ENCODE measurements around the gene CGNL1. TPM values are rescaled to one million over a fixed set of nuclear protein-coding genes. Genes with fewer than 3 reads are reported as not detected.
A peak's percentile ranks its signal among the peaks of the same experiment; 100 is the strongest.

CGNL1 gene
- total RNA-seq, 1 experiment from 2014 or later: 34.6 TPM

- no peaks in the 10 kb centered on the region for H3K79me2 ChIP-seq (ENCODE audit: insufficient read depth, low read length)
- H4K5ac ChIP-seq (ENCODE audit: insufficient read length, low read depth, low read length): no peak overlapping the region
- peaks cover 6% of the 10 kb centered on the region; the same call in 1 of the 2 replicates for H3K4me1 ChIP-seq (ENCODE audit: insufficient read depth, low read length)
- no peak overlapping the region for H3K14ac ChIP-seq (ENCODE audit: insufficient read depth, low read length)
- no peak overlapping the region for H3K18ac ChIP-seq (ENCODE audit: insufficient read length, low read depth, low read length)
- H3K4ac ChIP-seq (ENCODE audit: low read depth, low read length): no peak overlapping the region
- H3K23me2 ChIP-seq (ENCODE audit: insufficient read length, low read depth, low read length, poor library complexity, severe bottlenecking): no peaks in the 10 kb centered on the region
- no peak overlapping the region for H2AK5ac ChIP-seq (ENCODE audit: insufficient read length, low read length)
- no peak overlapping the region for H3K23ac ChIP-seq (ENCODE audit: insufficient read length, low read depth, low read length)
- H2BK12ac ChIP-seq (ENCODE audit: insufficient read length, low read depth, low read length): no peak overlapping the region
- no CpG with 5 or more reads among the region's 5 CpGs for WGBS (ENCODE audit: extremely low coverage, insufficient read length, low lambda C conversion rate)
- peak; percentile 27; the same call in 2 of the 3 replicates for TF ChIP-seq CTCF (conservative IDR thresholded peaks at IDR 0.05)
- Mint-ChIP-seq H3K9me3 (no peaks in the 10 kb centered on the region; a peak in 1 of 5 replicates), H3K27me3 (ENCODE audit: low read depth) (no peaks in the 10 kb centered on the region), H3K4me1 (peaks cover 37 to 44% of the 10 kb centered on the region in 2 experiments), H3K36me3 (ENCODE audit: insufficient read depth in 1 of 3, low read depth in 3 of 3) (peaks cover 9 to 21% (median 20%) of the 10 kb centered on the region in 3 experiments; a peak in 6 of 7 replicates), H3K4me3 (no peak overlapping the region), H3K27ac (no peak overlapping the region)
- no peak overlapping the region for H2AFZ ChIP-seq (ENCODE audit: low read length)
- H4K8ac ChIP-seq (replicated peaks; ENCODE audit: insufficient read length, low read depth, low read length): no peak overlapping the region
- no peaks in the 10 kb centered on the region for H3K9me3 ChIP-seq (ENCODE audit: control insufficient read depth, low read depth, low read length)
- H2BK20ac ChIP-seq (ENCODE audit: low read depth, low read length, poor library complexity, severe bottlenecking): no peak overlapping the region
- peak; percentile 68 for DNase-seq
- H3K4me2 ChIP-seq (ENCODE audit: insufficient read depth, insufficient read length, low read length): no peak overlapping the region
- H2BK120ac ChIP-seq (ENCODE audit: low read depth, low read length, poor library complexity, severe bottlenecking): no peak overlapping the region
- no peak overlapping the region for H3T11ph ChIP-seq (ENCODE audit: low read length)
- no peak overlapping the region for H3K56ac ChIP-seq (ENCODE audit: insufficient read length, low read depth, low read length)
- H2BK15ac ChIP-seq (ENCODE audit: low read depth, low read length): no peak overlapping the region
- H3K9ac ChIP-seq (ENCODE audit: extremely low read depth, insufficient read length, low read length): no peak overlapping the region
- no peaks in the 10 kb centered on the region for H3K27me3 ChIP-seq (ENCODE audit: insufficient read depth, low read length)
- H3K79me1 ChIP-seq (ENCODE audit: insufficient read depth, low read depth, low read length, poor library complexity, severe bottlenecking): no peaks in the 10 kb centered on the region
- H3K27ac ChIP-seq (ENCODE audit: insufficient read length, low read depth, low read length): no peak overlapping the region
- H4K91ac ChIP-seq (ENCODE audit: insufficient read length, low read depth, low read length): no peak overlapping the region
- no peaks in the 10 kb centered on the region for H4K20me1 ChIP-seq (ENCODE audit: control insufficient read depth, insufficient read depth, insufficient read length)
- H2BK5ac ChIP-seq (ENCODE audit: insufficient read length, low read length): no peak overlapping the region
Measured at GRCh38 chr15:57553526-57553925, 177.2 kb downstream of the CGNL1 start.
